C4-2B (cell line): ENCODE measurements around the gene SFSWAP.

Source experiments
- CTCF ChIP-seq: fragments of 450-650 bp; conservative IDR thresholded peaks from 2 replicates; pipeline ENCODE4 v1.5.1; 2017; ENCODE audit warnings: mild to moderate bottlenecking
- ZFX ChIP-seq: fragments of 450-650 bp; IDR thresholded peaks from 2 replicates; pipeline ENCODE4 v1.6.1; 2017

DNA sequence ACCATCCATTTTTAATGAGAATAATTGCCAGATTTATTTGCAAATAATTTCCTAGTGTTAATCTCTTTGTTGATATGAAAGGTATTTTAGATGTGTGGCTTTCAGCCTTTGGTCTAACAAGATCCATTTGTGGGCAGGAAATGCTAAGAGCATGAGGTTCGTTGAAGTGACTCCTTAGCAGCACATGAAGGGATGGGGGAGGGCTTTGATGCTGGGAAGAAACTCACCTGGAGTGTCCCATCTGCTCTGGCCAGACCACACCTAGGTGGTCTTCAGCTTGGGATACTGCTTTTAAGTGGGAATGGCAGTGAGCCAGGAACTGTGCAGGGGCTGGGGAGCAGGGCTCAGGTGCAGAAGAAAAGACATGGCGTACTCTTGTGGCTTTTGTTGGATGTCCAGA lies 13.6 kb downstream of the SFSWAP start:
- TF ChIP-seq CTCF (no peak), ZFX (no peak)
